MM.1S (cell line): ENCODE data around the gene FMN1.

Experiments
- CTCF ChIP-seq: fragments of 300-600 bp; sonication (generic); IDR thresholded peaks from 2 replicates; pipeline ENCODE4 v1.5.1; 2016; ENCODE audit warnings: antibody characterized with exemption, low read length, mixed read lengths
- EZH2 ChIP-seq: fragments of 300-600 bp; sonication (generic); optimal IDR thresholded peaks from 2 replicates; pipeline ENCODE3; 2017; ENCODE audit warnings: low read depth, mild to moderate bottlenecking, antibody characterized with exemption, low read length, mixed read lengths
- EZH2phosphoT487 ChIP-seq: fragments of 300-600 bp; sonication (generic); IDR thresholded peaks from 2 replicates; pipeline ENCODE4 v1.6.1; 2018; ENCODE audit warnings: antibody characterized with exemption, low read length

- TF ChIP-seq CTCF (no peak), EZH2 (no peak), EZH2phosphoT487 (no peak)
Observed at GRCh38 chr15:33153548-33153947, 41.0 kb downstream of the FMN1 start.
